Erythroblast (primary cell): ENCODE measurements around the gene RNF215.

Source experiments
- GATA1 ChIP-seq: IDR thresholded peaks from 2 replicates; pipeline ENCODE4 v1.6.1; 2011; ENCODE audit warnings: low read depth, mild to moderate bottlenecking, control low read depth, low read length, moderate library complexity
- POLR2A ChIP-seq: IDR thresholded peaks from 2 replicates; pipeline ENCODE4 v1.6.1; 2011; ENCODE audit warnings: mild to moderate bottlenecking, low read length

- TF ChIP-seq POLR2A: no peak
- no peak for TF ChIP-seq GATA1
These were observed 25.8 kb upstream of the RNF215 start for GRCh38 chr22:30413001-30413400.
